BJ (cell line): ENCODE results near the gene ERVW-1. TPM values are rescaled to one million over a fixed set of nuclear protein-coding genes. Genes with fewer than 3 reads are reported as not detected.

Experiments used
- CTCF ChIA-PET: fragments of 350-600 bp; formaldehyde crosslinking; extraction: SDS; loops from one replicate; lab custom pipeline; 2021; ENCODE audit warnings: antibody characterized with exemption, inconsistent platforms; lab: Yijun Ruan, JAX
- POLR2A ChIA-PET: fragments of 300-600 bp; sonication (Branson Sonifier 250); formaldehyde crosslinking; extraction: SDS; loops from one replicate; lab custom pipeline; 2021; ENCODE audit warnings: antibody characterized with exemption; lab: Charles Lee
- DNase-seq: peaks from one replicate; pipeline ENCODE4 v3.0.0-alpha.2; 2011; ENCODE audit warnings: low read depth
- H3K27me3 ChIP-seq: 2 replicates; pipeline ENCODE4 v1.6.0; 2011; ENCODE audit warnings: low read length; ENCODE audit not compliant: control insufficient read depth, insufficient read depth
- H3K36me3 ChIP-seq: 2 replicates; pipeline ENCODE4 v1.5.1; 2011; ENCODE audit warnings: low read length; ENCODE audit not compliant: control insufficient read depth, insufficient read depth
- H3K4me3 ChIP-seq: 2 replicates; pipeline ENCODE4 v1.5.1; 2011; ENCODE audit warnings: low read depth, mild to moderate bottlenecking, control low read depth, low read length
- polyA plus RNA-seq: library from polyadenylated mRNA; depleted of rRNA; stranded (reverse); fragments of >200 nt; gene quantifications from 2 replicates; pipeline ENCODE4 v1.2.3, GENCODE V29; 2011
- TF ChIP-seq, protein P1 (sequence below): IDR thresholded peaks from 2 replicates; pipeline ENCODE4 v1.5.1; 2011; ENCODE audit warnings: low read depth, mild to moderate bottlenecking, control low read depth, inconsistent platforms, low read length, moderate library complexity; ENCODE audit not compliant: insufficient read depth

The ERVW-1 gene
- polyA plus RNA-seq, 1 experiment = not detected

GRCh38 chr7:92508946-92509345 lies 31.2 kb upstream of the ERVW-1 start:
- Histone ChIP-seq H3K27me3 (no peaks in the 10 kb centered on the region), H3K4me3 (no peak overlapping the region), H3K36me3 (peaks cover 1% of the 10 kb centered on the region; the same call in 1 of the 2 replicates)
- POLR2A ChIA-PET = no interaction called here
- CTCF ChIA-PET = interaction anchor here (1.4 kb wide), 1 partner anchor 10 kb away, joined by 4 read pairs; no protein-coding TSS in a partner anchor
- no peak for DNase-seq
- TF ChIP-seq, protein P1, sequence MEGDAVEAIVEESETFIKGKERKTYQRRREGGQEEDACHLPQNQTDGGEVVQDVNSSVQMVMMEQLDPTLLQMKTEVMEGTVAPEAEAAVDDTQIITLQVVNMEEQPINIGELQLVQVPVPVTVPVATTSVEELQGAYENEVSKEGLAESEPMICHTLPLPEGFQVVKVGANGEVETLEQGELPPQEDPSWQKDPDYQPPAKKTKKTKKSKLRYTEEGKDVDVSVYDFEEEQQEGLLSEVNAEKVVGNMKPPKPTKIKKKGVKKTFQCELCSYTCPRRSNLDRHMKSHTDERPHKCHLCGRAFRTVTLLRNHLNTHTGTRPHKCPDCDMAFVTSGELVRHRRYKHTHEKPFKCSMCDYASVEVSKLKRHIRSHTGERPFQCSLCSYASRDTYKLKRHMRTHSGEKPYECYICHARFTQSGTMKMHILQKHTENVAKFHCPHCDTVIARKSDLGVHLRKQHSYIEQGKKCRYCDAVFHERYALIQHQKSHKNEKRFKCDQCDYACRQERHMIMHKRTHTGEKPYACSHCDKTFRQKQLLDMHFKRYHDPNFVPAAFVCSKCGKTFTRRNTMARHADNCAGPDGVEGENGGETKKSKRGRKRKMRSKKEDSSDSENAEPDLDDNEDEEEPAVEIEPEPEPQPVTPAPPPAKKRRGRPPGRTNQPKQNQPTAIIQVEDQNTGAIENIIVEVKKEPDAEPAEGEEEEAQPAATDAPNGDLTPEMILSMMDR = no peak

DNA sequence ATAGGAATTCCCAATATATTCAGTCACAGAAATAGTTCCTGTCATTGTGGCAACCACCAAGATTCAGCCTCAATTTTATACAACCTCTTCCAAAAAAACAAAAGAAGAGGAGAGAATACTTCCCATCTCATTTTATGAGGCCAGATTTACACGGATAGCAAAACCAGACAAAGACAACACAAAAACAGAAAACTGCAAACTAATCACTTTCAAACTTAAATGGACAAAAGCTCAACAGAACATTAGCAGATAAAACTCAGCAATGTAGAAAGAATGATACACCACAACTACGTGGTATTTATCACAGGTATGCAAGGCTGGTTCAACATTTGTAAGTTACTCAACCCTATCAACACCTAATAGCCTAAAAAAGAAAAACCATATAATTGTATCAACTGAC lies 28.6 kb upstream of the ERVW-1 start:
- H3K27me3 ChIP-seq = no peaks in the 10 kb centered on the region
- ChIA-PET CTCF (no interaction called here), POLR2A (no interaction called here)
- H3K4me3 ChIP-seq = no peak overlapping the region
- no peak for DNase-seq
- peaks cover 1% of the 10 kb centered on the region; the same call in 1 of the 2 replicates for H3K36me3 ChIP-seq
- TF ChIP-seq, protein P1 = no peak

GRCh38 chr7:92504563-92504962 lies 26.8 kb upstream of the ERVW-1 start:
- Histone ChIP-seq H3K36me3 (peaks cover 1% of the 10 kb centered on the region; the same call in 1 of the 2 replicates), H3K4me3 (no peak overlapping the region), H3K27me3 (no peaks in the 10 kb centered on the region)
- DNase-seq = no peak
- CTCF ChIA-PET = no interaction called here
- TF ChIP-seq, protein P1 = no peak
- POLR2A ChIA-PET = no interaction called here

DNA sequence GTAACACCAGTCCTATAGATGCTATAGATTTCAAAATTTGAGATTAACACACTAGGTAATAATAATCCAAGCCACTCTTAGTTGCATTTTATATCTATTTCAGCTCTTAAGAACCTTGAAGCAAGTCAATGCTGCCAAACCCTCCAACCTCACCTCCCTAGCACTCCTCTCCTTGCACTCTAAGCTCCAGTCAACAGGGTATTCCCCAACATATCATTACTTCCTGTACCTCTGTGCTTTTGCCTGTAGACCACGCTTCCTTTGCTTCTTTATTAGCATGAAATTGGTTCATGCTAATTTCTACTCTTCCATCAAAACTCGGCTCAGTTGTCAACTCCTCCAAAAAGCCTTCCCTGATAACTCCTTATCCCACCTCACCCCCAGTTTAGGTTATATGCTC lies 26.0 kb upstream of the ERVW-1 start:
- POLR2A ChIA-PET = no interaction called here
- H3K27me3 ChIP-seq = no peaks in the 10 kb centered on the region
- TF ChIP-seq, protein P1 = no peak
- peaks cover 1% of the 10 kb centered on the region; the same call in 1 of the 2 replicates for H3K36me3 ChIP-seq
- no peak overlapping the region for H3K4me3 ChIP-seq
- CTCF ChIA-PET = no interaction called here
- DNase-seq = no peak

DNA sequence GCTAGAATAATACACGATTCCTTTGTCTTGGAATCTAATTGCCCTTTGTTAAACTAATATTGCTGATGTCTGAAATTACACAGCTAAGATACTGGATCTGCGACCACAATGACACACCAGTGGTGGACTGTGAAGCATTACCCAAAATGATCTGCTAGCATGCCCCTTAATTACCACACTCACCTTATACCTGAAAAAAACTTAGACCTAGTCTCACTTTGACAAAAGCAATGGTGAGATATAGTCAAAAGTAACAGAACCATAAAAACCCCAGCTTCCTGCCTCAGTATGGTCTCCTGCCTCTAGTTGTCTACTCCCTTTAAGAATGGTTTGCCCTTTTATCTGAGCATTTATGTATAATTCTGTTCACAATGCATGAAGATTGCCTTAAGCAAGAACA lies 20.8 kb upstream of the ERVW-1 start:
- ChIA-PET POLR2A (no interaction called here), CTCF (interaction anchor here (1.0 kb wide), 1 partner anchor 10 kb away, joined by 4 read pairs; no protein-coding TSS in a partner anchor)
- H3K4me3 ChIP-seq = no peak overlapping the region
- TF ChIP-seq, protein P1 = no peak
- peaks cover 2% of the 10 kb centered on the region; the same call in 1 of the 2 replicates for H3K36me3 ChIP-seq
- no peaks in the 10 kb centered on the region for H3K27me3 ChIP-seq
- DNase-seq = no peak
